ENCODE data around the gene ALPK3. TPM values are rescaled to one million over a fixed set of nuclear protein-coding genes. Genes with fewer than 3 reads are reported as not detected.

ALPK3 gene
- total RNA-seq, 6 experiments from 2014 or later = 0.05 to 0.60 (median 0.26) TPM

DNA sequence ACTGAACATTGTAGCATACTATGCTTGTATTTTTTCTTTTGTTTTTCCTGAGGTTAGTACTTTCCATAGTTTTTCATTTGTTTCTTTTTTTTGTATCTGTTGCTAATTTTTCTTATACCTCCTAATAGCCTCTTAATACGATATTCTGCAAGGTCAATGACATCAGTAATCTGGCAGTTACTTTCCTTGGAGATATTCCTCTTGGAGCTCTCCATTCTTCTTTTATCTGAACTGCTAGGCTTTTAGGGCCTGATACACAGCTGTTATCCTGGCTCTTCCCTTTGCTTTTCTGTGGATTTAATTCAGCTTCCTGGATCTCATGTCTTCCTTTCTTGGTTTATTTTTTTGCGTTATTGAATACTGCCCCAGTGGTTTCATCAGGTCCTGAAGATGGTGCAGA lies 12.9 kb downstream of the ALPK3 start:
- H3K9me3 Mint-ChIP-seq = no peaks in the 10 kb centered on the region

DNA sequence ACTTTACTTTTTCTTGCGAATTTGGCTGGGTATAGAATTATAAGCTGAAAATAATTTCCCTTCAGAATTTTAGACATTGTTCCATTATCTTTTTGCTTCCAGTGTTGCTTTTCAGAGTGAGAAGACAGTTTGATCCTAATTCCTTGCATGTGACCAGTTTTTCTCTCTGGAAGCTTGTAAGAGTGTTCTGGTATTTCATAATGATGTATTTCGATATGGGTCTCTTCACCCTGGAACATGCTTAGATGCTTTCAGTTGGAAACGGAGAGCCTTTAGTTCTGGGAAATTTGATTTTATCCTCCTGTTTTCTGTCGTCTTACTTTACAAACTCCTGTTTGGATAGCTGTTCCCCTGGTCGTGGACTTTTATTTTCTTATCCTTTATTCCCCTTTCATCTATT lies 13.9 kb downstream of the ALPK3 start:
- Mint-ChIP-seq H3K4me1 (ENCODE audit: low read depth) (peaks cover 6% of the 10 kb centered on the region; the same call in 1 of the 2 replicates), H3K27me3 (ENCODE audit: insufficient read depth) (peaks cover 11% of the 10 kb centered on the region), H3K4me3 (no peak overlapping the region), H3K9me3 (no peaks in the 10 kb centered on the region), H3K36me3 (ENCODE audit: low read depth) (peaks cover 6% of the 10 kb centered on the region; the same call in 1 of the 2 replicates), H3K27ac (no peak overlapping the region)
- DNase-seq = no peak
- TF ChIP-seq CTCF (IDR thresholded peaks at IDR 0.05) = no peak

More for the DNA sequence above, 12.9 kb downstream of the ALPK3 start:
- Mint-ChIP-seq H3K36me3 (ENCODE audit: low read depth) (peaks cover 6% of the 10 kb centered on the region; the same call in 1 of the 2 replicates), H3K4me1 (ENCODE audit: low read depth) (peaks cover 6% of the 10 kb centered on the region; the same call in 1 of the 2 replicates), H3K4me3 (no peak overlapping the region), H3K27me3 (ENCODE audit: insufficient read depth) (peaks cover 11% of the 10 kb centered on the region), H3K27ac (no peak overlapping the region)
- TF ChIP-seq CTCF (IDR thresholded peaks at IDR 0.05) = no peak
- DNase-seq = no peak

GRCh38 chr15:84831613-84832012 lies 14.5 kb downstream of the ALPK3 start:
- Mint-ChIP-seq H3K4me1 (ENCODE audit: low read depth) (peaks cover 6% of the 10 kb centered on the region; the same call in 1 of the 2 replicates), H3K36me3 (ENCODE audit: low read depth) (peaks cover 6% of the 10 kb centered on the region; the same call in 1 of the 2 replicates), H3K27me3 (ENCODE audit: insufficient read depth) (peaks cover 14% of the 10 kb centered on the region), H3K4me3 (no peak overlapping the region), H3K27ac (no peak overlapping the region), H3K9me3 (no peaks in the 10 kb centered on the region)
- TF ChIP-seq CTCF (IDR thresholded peaks at IDR 0.05) = no peak
- DNase-seq = no peak

DNA sequence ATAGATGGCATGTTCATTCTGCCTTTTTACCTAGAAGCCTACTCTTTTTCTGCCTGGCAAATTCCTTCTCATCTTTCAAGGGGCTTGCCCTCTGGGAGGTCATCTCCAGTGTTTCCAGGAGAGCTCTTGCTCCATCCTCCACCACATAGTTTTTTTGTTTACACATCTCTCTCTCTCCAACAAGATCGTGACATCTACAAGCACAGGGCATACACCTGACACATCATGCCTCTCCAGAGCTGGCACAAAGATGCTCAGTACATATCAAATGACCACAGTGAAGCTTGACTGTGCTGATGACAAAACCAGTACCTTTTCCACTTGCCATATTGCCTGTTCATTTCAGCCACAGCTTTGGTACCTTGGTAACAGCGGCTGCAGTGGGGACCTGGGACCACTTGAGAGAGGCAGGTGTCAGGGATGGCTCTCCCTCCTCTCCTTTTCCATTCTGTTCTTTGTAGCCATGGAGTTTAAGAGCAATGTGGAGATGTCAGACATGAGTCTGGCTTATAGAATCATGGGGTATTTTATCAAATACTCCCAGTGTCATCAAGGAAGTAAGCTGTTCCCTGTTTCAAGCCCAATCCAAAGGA lies 15.4 kb downstream of the ALPK3 start:
- Mint-ChIP-seq H3K36me3 (ENCODE audit: low read depth) (peaks cover 6% of the 10 kb centered on the region; the same call in 1 of the 2 replicates), H3K27ac (no peak overlapping the region), H3K27me3 (ENCODE audit: insufficient read depth) (peaks cover 16% of the 10 kb centered on the region), H3K4me1 (ENCODE audit: low read depth) (peaks cover 6% of the 10 kb centered on the region; the same call in 1 of the 2 replicates), H3K9me3 (no peaks in the 10 kb centered on the region), H3K4me3 (no peak overlapping the region)
- no peak for DNase-seq
- no peak for TF ChIP-seq CTCF (IDR thresholded peaks at IDR 0.05)

GRCh38 chr15:84833447-84834228 lies 16.5 kb downstream of the ALPK3 start:
- Mint-ChIP-seq H3K27me3 (ENCODE audit: insufficient read depth) (peaks cover 16% of the 10 kb centered on the region), H3K27ac (no peak overlapping the region), H3K9me3 (no peaks in the 10 kb centered on the region), H3K36me3 (ENCODE audit: low read depth) (peaks cover 6% of the 10 kb centered on the region; the same call in 1 of the 2 replicates), H3K4me1 (ENCODE audit: low read depth) (peaks cover 6% of the 10 kb centered on the region; the same call in 1 of the 2 replicates), H3K4me3 (no peak overlapping the region)
- peak; percentile 25 for DNase-seq
- TF ChIP-seq CTCF (IDR thresholded peaks at IDR 0.05) = no peak

Measured in HFFc6 (cell line).